ENCODE measurements around the gene VPS37D.

DNA sequence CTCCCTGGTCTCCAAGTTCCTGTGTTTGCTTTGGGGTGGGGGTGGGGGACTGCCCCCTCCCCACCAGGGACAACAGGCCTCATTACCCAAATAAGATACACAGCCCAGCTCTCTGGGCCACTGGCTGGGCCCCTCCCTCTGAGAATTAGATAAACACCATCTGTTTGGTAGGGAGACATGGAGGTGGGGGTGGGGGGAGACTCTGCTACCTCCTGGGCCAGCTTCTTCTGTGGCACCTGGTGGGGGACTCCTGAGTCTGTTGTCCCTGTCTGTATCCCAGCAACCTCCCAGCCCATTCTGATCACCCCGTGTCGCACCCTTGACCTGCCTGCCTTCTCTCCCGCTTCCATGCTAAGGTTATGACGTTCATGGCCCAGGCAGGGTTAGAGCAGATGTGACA, 49.1 kb upstream of the VPS37D start:
- TF ChIP-seq TCF4 (CRISPR knock-in tag; IDR thresholded peaks at IDR 0.05; ENCODE audit: borderline replicate concordance), result no peak
- TF ChIP-seq TOX (CRISPR knock-in tag; IDR thresholded peaks at IDR 0.05; ENCODE audit: borderline replicate concordance), result no peak
- no peak for TF ChIP-seq ZFP30 (CRISPR knock-in tag; IDR thresholded peaks at IDR 0.05)
- no peak for TF ChIP-seq PATZ1 (CRISPR knock-in tag; IDR thresholded peaks at IDR 0.05; ENCODE audit: borderline replicate concordance)
- TF ChIP-seq ZNF8 (CRISPR knock-in tag; IDR thresholded peaks at IDR 0.05), result no peak
- TF ChIP-seq GLIS3 (CRISPR knock-in tag; IDR thresholded peaks at IDR 0.05), result no peak
- TF ChIP-seq, protein P1, sequence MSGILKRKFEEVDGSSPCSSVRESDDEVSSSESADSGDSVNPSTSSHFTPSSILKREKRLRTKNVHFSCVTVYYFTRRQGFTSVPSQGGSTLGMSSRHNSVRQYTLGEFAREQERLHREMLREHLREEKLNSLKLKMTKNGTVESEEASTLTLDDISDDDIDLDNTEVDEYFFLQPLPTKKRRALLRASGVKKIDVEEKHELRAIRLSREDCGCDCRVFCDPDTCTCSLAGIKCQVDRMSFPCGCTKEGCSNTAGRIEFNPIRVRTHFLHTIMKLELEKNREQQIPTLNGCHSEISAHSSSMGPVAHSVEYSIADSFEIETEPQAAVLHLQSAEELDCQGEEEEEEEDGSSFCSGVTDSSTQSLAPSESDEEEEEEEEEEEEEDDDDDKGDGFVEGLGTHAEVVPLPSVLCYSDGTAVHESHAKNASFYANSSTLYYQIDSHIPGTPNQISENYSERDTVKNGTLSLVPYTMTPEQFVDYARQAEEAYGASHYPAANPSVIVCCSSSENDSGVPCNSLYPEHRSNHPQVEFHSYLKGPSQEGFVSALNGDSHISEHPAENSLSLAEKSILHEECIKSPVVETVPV (CRISPR knock-in tag; IDR thresholded peaks at IDR 0.05), result no peak
- TF ChIP-seq ISL1 (CRISPR knock-in tag; IDR thresholded peaks at IDR 0.05), result no peak
- TF ChIP-seq, protein P2, sequence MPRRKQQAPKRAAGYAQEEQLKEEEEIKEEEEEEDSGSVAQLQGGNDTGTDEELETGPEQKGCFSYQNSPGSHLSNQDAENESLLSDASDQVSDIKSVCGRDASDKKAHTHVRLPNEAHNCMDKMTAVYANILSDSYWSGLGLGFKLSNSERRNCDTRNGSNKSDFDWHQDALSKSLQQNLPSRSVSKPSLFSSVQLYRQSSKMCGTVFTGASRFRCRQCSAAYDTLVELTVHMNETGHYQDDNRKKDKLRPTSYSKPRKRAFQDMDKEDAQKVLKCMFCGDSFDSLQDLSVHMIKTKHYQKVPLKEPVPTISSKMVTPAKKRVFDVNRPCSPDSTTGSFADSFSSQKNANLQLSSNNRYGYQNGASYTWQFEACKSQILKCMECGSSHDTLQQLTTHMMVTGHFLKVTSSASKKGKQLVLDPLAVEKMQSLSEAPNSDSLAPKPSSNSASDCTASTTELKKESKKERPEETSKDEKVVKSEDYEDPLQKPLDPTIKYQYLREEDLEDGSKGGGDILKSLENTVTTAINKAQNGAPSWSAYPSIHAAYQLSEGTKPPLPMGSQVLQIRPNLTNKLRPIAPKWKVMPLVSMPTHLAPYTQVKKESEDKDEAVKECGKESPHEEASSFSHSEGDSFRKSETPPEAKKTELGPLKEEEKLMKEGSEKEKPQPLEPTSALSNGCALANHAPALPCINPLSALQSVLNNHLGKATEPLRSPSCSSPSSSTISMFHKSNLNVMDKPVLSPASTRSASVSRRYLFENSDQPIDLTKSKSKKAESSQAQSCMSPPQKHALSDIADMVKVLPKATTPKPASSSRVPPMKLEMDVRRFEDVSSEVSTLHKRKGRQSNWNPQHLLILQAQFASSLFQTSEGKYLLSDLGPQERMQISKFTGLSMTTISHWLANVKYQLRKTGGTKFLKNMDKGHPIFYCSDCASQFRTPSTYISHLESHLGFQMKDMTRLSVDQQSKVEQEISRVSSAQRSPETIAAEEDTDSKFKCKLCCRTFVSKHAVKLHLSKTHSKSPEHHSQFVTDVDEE (CRISPR knock-in tag; IDR thresholded peaks at IDR 0.05), result no peak
- TF ChIP-seq, protein P3, sequence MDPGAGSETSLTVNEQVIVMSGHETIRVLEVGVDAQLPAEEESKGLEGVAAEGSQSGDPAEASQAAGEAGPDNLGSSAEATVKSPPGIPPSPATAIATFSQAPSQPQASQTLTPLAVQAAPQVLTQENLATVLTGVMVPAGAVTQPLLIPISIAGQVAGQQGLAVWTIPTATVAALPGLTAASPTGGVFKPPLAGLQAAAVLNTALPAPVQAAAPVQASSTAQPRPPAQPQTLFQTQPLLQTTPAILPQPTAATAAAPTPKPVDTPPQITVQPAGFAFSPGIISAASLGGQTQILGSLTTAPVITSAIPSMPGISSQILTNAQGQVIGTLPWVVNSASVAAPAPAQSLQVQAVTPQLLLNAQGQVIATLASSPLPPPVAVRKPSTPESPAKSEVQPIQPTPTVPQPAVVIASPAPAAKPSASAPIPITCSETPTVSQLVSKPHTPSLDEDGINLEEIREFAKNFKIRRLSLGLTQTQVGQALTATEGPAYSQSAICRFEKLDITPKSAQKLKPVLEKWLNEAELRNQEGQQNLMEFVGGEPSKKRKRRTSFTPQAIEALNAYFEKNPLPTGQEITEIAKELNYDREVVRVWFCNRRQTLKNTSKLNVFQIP (CRISPR knock-in tag; IDR thresholded peaks at IDR 0.05; ENCODE audit: borderline replicate concordance, low read depth), result no peak

Measured in SK-N-SH treated with all-trans-retinoic acid at 6 μM for 48 hours (cell line).